ENCODE data around the gene TAF11L5.
"Not testable (repeated sequence)": the region's sequence is repeated elsewhere in the genome, so short reads cannot be mapped to it uniquely, and the experiment has no call there.

The TAF11L5 gene

DNA sequence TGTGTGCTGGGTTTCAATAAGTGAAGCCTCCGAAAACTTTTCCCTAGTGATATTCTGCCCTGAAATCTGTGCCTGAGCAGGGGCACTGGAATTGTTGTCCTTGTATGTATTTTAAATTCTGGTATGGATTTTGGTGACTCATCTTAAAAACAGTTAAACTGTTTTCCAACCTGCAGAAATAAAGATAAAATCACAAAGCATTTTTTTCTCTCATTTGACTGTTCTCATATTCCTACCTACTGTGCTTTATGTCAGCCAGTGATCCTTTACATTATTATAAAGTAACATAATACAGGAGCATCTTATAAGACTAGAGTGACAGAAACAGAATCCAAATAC, 37.9 kb upstream of the TAF11L5 start:
- H3K27me3 ChIP-seq (ENCODE audit: insufficient read depth, low read depth) = no peaks in the 10 kb centered on the region
- H4K20me1 ChIP-seq (ENCODE audit: insufficient read depth) = no peaks in the 10 kb centered on the region
- H3K4me3 ChIP-seq (IDR thresholded peaks at IDR 0.05; ENCODE audit: insufficient read depth, low read depth, low read length) = no peak overlapping the region
- H3K4me1 ChIP-seq (ENCODE audit: low read depth, poor library complexity, severe bottlenecking) = no peaks in the 10 kb centered on the region
- no peaks in the 10 kb centered on the region for H3K79me2 ChIP-seq (ENCODE audit: insufficient read depth, low read depth)
- TF ChIP-seq, protein P1, sequence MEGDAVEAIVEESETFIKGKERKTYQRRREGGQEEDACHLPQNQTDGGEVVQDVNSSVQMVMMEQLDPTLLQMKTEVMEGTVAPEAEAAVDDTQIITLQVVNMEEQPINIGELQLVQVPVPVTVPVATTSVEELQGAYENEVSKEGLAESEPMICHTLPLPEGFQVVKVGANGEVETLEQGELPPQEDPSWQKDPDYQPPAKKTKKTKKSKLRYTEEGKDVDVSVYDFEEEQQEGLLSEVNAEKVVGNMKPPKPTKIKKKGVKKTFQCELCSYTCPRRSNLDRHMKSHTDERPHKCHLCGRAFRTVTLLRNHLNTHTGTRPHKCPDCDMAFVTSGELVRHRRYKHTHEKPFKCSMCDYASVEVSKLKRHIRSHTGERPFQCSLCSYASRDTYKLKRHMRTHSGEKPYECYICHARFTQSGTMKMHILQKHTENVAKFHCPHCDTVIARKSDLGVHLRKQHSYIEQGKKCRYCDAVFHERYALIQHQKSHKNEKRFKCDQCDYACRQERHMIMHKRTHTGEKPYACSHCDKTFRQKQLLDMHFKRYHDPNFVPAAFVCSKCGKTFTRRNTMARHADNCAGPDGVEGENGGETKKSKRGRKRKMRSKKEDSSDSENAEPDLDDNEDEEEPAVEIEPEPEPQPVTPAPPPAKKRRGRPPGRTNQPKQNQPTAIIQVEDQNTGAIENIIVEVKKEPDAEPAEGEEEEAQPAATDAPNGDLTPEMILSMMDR (conservative IDR thresholded peaks at IDR 0.05; ENCODE audit: low read depth, low read length) = no peak
- no peak overlapping the region for H3K9ac ChIP-seq
- H3K4me2 ChIP-seq = no peak overlapping the region
- H3K27ac ChIP-seq = no peak overlapping the region
- no peaks in the 10 kb centered on the region for H3K36me3 ChIP-seq (ENCODE audit: insufficient read depth)
- H2AFZ ChIP-seq (ENCODE audit: low read depth) = no peak overlapping the region

DNA sequence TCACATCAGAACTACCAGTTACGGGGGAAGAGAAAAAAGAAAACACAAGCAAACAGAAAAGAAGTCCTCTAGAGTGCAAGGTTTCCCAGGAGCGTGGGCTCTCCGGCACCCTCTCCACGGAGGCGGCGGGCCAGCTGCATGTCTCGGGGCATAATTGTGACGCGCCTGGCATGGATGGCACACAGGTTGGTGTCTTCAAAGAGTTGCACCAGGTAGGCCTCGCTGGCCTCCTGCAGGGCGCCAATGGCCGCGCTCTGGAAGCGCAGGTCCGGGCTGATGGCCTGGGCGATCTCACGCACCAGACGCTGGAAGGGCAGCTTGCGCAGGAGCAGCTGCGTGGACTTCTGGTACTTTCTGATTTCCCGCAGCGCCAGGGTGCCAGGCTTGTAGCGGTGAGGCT, 33.8 kb upstream of the TAF11L5 start:
- not testable (repeated sequence) for H3K4me2 ChIP-seq; H3K36me3 ChIP-seq (ENCODE audit: insufficient read depth); H3K4me3 ChIP-seq (IDR thresholded peaks at IDR 0.05; ENCODE audit: insufficient read depth, low read depth, low read length); H2AFZ ChIP-seq (ENCODE audit: low read depth); H3K27ac ChIP-seq; H4K20me1 ChIP-seq (ENCODE audit: insufficient read depth); H3K9ac ChIP-seq; H3K27me3 ChIP-seq (ENCODE audit: insufficient read depth, low read depth); H3K79me2 ChIP-seq (ENCODE audit: insufficient read depth, low read depth); H3K4me1 ChIP-seq (ENCODE audit: low read depth, poor library complexity, severe bottlenecking)

DNA sequence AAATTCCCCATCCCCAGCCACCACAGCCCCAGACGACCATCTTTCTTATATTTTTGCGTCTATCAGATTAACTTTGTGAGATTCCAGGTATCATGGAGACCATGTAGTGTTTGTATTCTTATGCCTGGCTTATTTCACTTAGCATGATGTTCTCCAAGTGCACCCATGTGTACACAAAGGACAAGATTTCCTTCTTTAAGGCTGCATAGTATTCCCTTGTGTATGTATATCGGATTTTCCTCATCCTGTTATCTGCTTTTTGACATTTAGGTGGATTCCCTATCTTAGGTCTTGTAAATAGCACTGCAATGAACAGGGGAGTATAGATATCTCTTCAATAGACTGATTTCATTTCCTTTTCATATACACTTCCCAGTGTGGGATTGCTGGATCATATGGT, 32.3 kb upstream of the TAF11L5 start:
- no peak overlapping the region for H3K4me3 ChIP-seq (IDR thresholded peaks at IDR 0.05; ENCODE audit: insufficient read depth, low read depth, low read length)
- H3K9ac ChIP-seq = no peak overlapping the region
- H3K79me2 ChIP-seq (ENCODE audit: insufficient read depth, low read depth) = no peaks in the 10 kb centered on the region
- TF ChIP-seq, protein P1 (conservative IDR thresholded peaks at IDR 0.05; ENCODE audit: low read depth, low read length) = no peak
- no peaks in the 10 kb centered on the region for H3K4me1 ChIP-seq (ENCODE audit: low read depth, poor library complexity, severe bottlenecking)
- no peaks in the 10 kb centered on the region for H3K27me3 ChIP-seq (ENCODE audit: insufficient read depth, low read depth)
- no peak overlapping the region for H3K27ac ChIP-seq
- H3K4me2 ChIP-seq = no peak overlapping the region
- no peaks in the 10 kb centered on the region for H3K36me3 ChIP-seq (ENCODE audit: insufficient read depth)
- H2AFZ ChIP-seq (ENCODE audit: low read depth) = no peak overlapping the region
- H4K20me1 ChIP-seq (ENCODE audit: insufficient read depth) = no peaks in the 10 kb centered on the region

DNA sequence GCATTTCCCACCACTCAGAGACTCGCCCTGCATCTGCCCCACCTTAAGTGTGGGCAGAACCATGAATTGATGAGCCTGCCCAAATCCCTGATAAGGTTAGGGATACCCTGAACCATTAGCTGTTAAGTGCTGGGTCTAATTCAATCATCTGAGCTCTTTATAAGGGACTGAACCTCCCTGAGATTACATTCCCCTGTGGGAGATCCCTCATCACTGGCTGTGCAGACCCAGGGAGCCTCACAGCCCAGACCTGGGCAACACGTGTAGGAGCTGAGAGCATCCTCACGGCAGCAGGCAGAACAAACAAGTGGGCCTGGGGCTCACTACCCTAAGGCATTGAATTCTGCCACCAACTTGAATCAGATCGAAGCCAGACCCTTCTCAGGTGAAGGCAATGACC, 27.6 kb upstream of the TAF11L5 start:
- no peak overlapping the region for H3K9ac ChIP-seq
- no peak overlapping the region for H3K27ac ChIP-seq
- H3K36me3 ChIP-seq (ENCODE audit: insufficient read depth) = no peaks in the 10 kb centered on the region
- TF ChIP-seq, protein P1 (conservative IDR thresholded peaks at IDR 0.05; ENCODE audit: low read depth, low read length) = no peak
- H3K4me2 ChIP-seq = no peak overlapping the region
- H2AFZ ChIP-seq (ENCODE audit: low read depth) = no peak overlapping the region
- H3K4me3 ChIP-seq (IDR thresholded peaks at IDR 0.05; ENCODE audit: insufficient read depth, low read depth, low read length) = no peak overlapping the region
- no peaks in the 10 kb centered on the region for H3K79me2 ChIP-seq (ENCODE audit: insufficient read depth, low read depth)
- no peaks in the 10 kb centered on the region for H3K27me3 ChIP-seq (ENCODE audit: insufficient read depth, low read depth)
- H4K20me1 ChIP-seq (ENCODE audit: insufficient read depth) = no peaks in the 10 kb centered on the region
- H3K4me1 ChIP-seq (ENCODE audit: low read depth, poor library complexity, severe bottlenecking) = no peaks in the 10 kb centered on the region

DNA sequence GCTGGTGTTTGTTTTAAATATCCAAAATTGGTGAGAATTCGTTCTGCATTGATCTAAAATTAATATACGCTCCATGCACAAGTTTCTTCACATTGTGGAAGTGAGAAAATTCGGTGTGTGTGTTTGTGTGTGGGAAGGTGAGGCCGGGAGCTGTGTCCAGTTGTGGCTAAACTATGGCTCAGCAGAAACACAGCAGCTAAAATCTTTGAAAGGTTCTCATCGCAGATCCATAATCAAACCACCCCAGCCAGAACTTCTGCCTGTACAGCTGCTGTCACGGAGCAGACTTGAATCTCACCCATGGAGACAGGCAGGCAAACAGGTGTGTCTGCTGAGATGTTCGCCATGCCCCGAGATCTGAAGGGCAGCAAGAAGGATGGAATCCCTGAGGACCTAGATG, 27.1 kb upstream of the TAF11L5 start, which contains the start of gene TAF11L2:
Gene TAF11L2, plus strand, starts transcription at position 301 of the 400 bp plus-strand sequence.
- H3K27ac ChIP-seq; H2AFZ ChIP-seq (ENCODE audit: low read depth); H3K4me1 ChIP-seq (ENCODE audit: low read depth, poor library complexity, severe bottlenecking); H3K27me3 ChIP-seq (ENCODE audit: insufficient read depth, low read depth); H3K79me2 ChIP-seq (ENCODE audit: insufficient read depth, low read depth); H3K9ac ChIP-seq; H3K36me3 ChIP-seq (ENCODE audit: insufficient read depth); H3K4me2 ChIP-seq; H3K4me3 ChIP-seq (IDR thresholded peaks at IDR 0.05; ENCODE audit: insufficient read depth, low read depth, low read length); H4K20me1 ChIP-seq (ENCODE audit: insufficient read depth): not testable (repeated sequence)

Data from KMS-11 (cell line).